PFSK-1 (cell line): ENCODE measurements around the gene UBTD1.

Experiments
- POLR2AphosphoS5 ChIP-seq: IDR thresholded peaks from 2 replicates; pipeline ENCODE4 v1.6.1; 2012; ENCODE audit warnings: low read depth, mild to moderate bottlenecking, control low read depth, low read length, moderate library complexity
- REST ChIP-seq, 2 experiments: IDR thresholded peaks; 2 replicates each; pipeline versions ENCODE4 v1.6.1 to v1.8.0; 2011 to 2012; ENCODE audit warnings: low read depth in 2 of 2, low read length in 2 of 2, control low read depth in 1 of 2, inconsistent platforms in 1 of 2, mild to moderate bottlenecking in 1 of 2, moderate library complexity in 1 of 2; ENCODE audit not compliant: insufficient read depth in 1 of 2
- TAF1 ChIP-seq: IDR thresholded peaks from 2 replicates; pipeline ENCODE4 v1.6.1; 2012; ENCODE audit warnings: low read length, control low read depth, borderline replicate concordance; ENCODE audit not compliant: insufficient read depth

- TF ChIP-seq POLR2AphosphoS5: no peak
- no peak for TF ChIP-seq REST (IDR thresholded peaks at IDR 0.05; ENCODE audit: insufficient read depth in 1 of 2, low read depth in 2 of 2, low read length in 2 of 2)
- no peak for TF ChIP-seq TAF1
Measured at GRCh38 chr10:97499561-97500296, 1.0 kb downstream of the UBTD1 start.
